Mononuclear cell (primary cell): ENCODE results near the gene LHX1. TPM values are rescaled to one million over a fixed set of nuclear protein-coding genes. Genes with fewer than 3 reads are reported as not detected.

Source experiments
- H3K27me3 ChIP-seq: 2 replicates; pipeline ENCODE4 v1.6.0; 2011; ENCODE audit warnings: low read length, control low read depth; ENCODE audit not compliant: insufficient read depth
- H3K4me1 ChIP-seq: 2 replicates; pipeline ENCODE4 v1.5.1; 2011; ENCODE audit warnings: mild to moderate bottlenecking, low read length, control low read depth; ENCODE audit not compliant: insufficient read depth
- H3K4me3 ChIP-seq: 2 replicates; pipeline ENCODE4 v1.5.1; 2011; ENCODE audit warnings: mild to moderate bottlenecking, low read length, moderate library complexity
- H3K9me3 ChIP-seq: 2 replicates; pipeline ENCODE4 v1.5.1; 2011; ENCODE audit warnings: low read depth, mild to moderate bottlenecking, control low read depth, low read length
- total RNA-seq: library from RNA; depleted of rRNA; stranded (reverse); fragments of >200 nt; gene quantifications from one replicate; pipeline ENCODE4 v1.2.3, GENCODE V29; 2012

The LHX1 gene
- total RNA-seq, 1 donor: not detected

DNA sequence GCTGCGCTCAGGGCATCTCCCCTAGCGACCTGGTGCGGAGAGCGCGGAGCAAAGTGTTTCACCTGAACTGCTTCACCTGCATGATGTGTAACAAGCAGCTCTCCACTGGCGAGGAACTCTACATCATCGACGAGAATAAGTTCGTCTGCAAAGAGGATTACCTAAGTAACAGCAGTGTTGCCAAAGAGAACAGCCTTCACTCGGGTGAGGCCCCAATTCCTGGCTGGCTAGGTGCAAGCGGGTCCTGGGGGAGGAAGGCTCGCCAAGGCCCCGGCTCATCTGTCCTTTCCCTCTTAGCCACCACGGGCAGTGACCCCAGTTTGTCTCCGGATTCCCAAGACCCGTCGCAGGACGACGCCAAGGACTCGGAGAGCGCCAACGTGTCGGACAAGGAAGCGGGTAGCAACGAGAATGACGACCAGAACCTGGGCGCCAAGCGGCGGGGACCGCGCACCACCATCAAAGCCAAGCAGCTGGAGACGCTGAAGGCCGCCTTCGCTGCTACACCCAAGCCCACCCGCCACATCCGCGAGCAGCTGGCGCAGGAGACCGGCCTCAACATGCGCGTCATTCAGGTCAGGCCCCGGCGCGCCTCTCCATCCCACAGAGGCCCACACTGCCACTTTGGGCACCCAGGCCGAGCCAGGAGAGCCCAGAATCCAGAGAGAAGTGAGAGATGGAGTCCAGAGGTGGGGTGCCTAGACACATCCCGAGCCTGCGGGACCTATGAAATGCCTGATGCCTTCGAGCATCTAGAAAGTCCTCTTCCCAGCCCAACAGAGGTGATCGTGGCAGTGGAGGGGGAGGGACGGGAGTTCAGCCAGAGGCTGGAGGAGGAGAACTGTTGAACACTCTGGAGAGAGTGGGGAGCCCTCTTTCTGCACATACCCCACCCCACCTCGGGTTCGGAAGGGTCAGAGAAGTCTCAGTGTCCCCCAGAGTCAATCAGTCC, 3.3 kb downstream of the LHX1 start:
- Histone ChIP-seq H3K27me3 (peaks cover 99% of the 10 kb centered on the region), H3K4me1 (peaks cover 53% of the 10 kb centered on the region), H3K4me3 (no peak overlapping the region), H3K9me3 (no peaks in the 10 kb centered on the region)

GRCh38 chr17:36941265-36942010, 4.2 kb downstream of the LHX1 start:
- H3K4me3 ChIP-seq: no peak overlapping the region
- peaks cover 99% of the 10 kb centered on the region for H3K27me3 ChIP-seq
- no peaks in the 10 kb centered on the region for H3K9me3 ChIP-seq
- peaks cover 44% of the 10 kb centered on the region for H3K4me1 ChIP-seq

DNA sequence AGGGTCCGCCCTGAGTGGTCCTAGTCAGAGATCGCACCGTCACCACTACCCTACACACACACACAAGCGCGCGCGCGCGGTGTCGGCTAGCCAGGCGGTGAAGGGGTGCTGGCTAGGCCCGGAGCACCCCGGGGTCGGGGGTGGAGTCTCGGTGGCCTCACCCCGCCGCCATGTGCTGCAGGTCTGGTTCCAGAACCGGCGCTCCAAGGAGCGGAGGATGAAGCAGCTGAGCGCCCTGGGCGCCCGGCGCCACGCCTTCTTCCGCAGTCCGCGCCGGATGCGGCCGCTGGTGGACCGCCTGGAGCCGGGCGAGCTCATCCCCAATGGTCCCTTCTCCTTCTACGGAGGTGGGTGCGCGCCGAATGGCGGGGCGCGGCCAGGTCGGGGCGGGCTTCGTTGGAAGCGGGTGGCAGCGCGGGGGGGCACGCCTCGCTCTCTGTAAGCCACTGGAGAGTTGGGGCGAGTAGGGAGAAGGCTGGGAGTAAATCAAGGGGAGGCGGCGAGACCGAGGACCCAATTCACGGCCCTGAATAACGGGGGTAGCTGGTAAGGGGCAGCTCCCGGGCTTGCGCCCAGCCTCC, 4.8 kb downstream of the LHX1 start:
- Histone ChIP-seq H3K9me3 (no peaks in the 10 kb centered on the region), H3K27me3 (peaks cover 99% of the 10 kb centered on the region), H3K4me1 (peaks cover 37% of the 10 kb centered on the region), H3K4me3 (no peak overlapping the region)

- Histone ChIP-seq H3K4me3 (no peak overlapping the region), H3K27me3 (peaks cover 99% of the 10 kb centered on the region), H3K4me1 (peaks cover 32% of the 10 kb centered on the region), H3K9me3 (no peaks in the 10 kb centered on the region)
Observed at GRCh38 chr17:36942631-36943125, 5.4 kb downstream of the LHX1 start.

- H3K9me3 ChIP-seq: no peaks in the 10 kb centered on the region
- H3K4me1 ChIP-seq: peaks cover 31% of the 10 kb centered on the region
- peaks cover 93% of the 10 kb centered on the region for H3K27me3 ChIP-seq
- H3K4me3 ChIP-seq: no peak overlapping the region
Observed at GRCh38 chr17:36943250-36944191, 6.2 kb downstream of the LHX1 start.

DNA sequence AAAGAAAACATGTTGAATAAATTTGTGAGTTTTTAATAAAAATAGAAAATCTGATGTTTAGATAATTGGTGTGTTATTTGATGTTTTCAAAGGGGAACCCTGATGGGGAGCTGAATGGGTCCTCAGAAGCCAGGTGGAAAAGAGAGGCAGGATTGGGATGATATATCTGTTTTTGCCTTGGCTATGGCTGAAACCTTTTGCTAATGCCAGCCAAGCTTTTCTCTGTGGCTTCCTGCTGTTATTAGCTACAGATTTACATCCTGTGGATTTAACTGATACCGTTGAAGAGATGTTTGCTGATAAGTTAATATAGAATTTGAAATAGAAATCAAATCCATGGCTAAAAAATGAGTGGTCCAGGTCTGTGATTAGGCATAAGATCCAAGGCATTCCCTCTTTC, 7.3 kb downstream of the LHX1 start:
- peaks cover 82% of the 10 kb centered on the region for H3K27me3 ChIP-seq
- H3K4me1 ChIP-seq: peaks cover 31% of the 10 kb centered on the region
- no peak overlapping the region for H3K4me3 ChIP-seq
- H3K9me3 ChIP-seq: no peaks in the 10 kb centered on the region

- Histone ChIP-seq H3K27me3 (peaks cover 78% of the 10 kb centered on the region), H3K4me1 (peaks cover 37% of the 10 kb centered on the region), H3K9me3 (no peaks in the 10 kb centered on the region), H3K4me3 (no peak overlapping the region)
Observed at GRCh38 chr17:36945140-36945539, 7.9 kb downstream of the LHX1 start.

DNA sequence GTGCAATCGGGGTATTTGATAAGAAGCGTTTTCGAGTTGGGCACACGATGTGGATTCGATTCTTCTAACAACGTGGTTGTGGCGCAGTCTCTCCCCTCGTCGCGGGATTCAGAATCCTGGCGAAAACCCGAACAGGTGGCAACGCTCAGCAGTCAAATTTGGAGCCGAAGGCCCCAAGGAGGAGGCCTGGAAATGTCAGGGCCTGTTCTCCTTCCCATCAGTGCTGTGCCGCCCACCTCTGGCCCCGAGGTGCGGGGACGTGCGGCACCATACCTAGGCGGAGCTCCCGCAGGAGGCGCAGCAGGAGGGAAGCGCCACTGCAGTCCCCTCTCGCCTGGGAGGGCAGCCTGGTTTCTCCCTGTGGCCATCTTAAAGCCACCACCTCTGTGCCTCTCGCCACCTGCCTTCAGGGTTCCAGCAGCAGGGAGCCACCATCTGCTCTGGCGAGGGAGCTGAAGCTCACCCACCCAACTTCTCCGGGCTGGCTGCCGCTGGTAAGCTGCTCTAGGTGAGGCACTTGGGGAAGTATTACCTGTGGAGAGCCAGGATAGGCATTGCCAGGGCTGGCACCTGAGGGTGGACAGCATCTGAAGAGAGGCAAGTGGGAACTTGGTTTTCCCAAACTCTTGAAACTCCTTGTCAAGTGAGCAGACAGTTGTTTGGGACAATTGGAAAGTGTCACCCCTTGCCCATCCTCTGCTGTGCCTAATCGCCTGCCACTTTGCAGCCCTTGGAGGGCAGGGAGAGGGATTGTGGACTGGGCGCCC, 8.9 kb downstream of the LHX1 start:
- peaks cover 68% of the 10 kb centered on the region for H3K27me3 ChIP-seq

DNA sequence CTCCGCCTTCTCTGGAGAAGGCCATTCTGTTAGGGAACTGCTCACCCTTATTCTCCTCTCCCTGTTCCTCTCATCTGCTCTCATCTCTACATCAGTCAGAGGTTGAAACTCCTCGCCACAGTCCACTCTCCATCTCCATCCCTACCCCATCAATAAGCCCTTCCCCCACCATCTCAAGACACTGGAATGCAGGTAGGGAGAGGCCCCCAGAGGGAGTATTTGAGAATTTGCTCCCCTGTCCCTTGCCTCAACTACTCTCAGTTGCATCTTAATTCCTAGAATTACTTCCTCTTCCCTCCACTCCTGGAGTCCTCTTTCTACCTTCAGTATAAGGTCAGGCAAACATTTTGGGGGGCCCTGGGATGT, 9.4 kb downstream of the LHX1 start:
- peaks cover 62% of the 10 kb centered on the region for H3K27me3 ChIP-seq
- H3K4me1 ChIP-seq: peaks cover 46% of the 10 kb centered on the region
- no peak overlapping the region for H3K4me3 ChIP-seq
- no peaks in the 10 kb centered on the region for H3K9me3 ChIP-seq

More for the DNA sequence above, 8.9 kb downstream of the LHX1 start:
- peaks cover 47% of the 10 kb centered on the region for H3K4me1 ChIP-seq
- no peak overlapping the region for H3K4me3 ChIP-seq
- no peaks in the 10 kb centered on the region for H3K9me3 ChIP-seq

- peaks cover 32% of the 10 kb centered on the region for H3K4me1 ChIP-seq
Observed at GRCh38 chr17:36947922-36948716, 10.8 kb downstream of the LHX1 start.

GRCh38 chr17:36948717-36949460, 11.6 kb downstream of the LHX1 start, which contains the start of gene AATF:
Gene AATF, plus strand, starts transcription at chr17:36948954. Its CDS starts 172 bp downstream, at chr17:36949126.
- Histone ChIP-seq H3K4me3 (peak within 1 kb of the TSS; percentile 89), H3K9me3 (no peaks in the 10 kb centered on the region), H3K4me1 (peaks cover 28% of the 10 kb centered on the region), H3K27me3 (peaks cover 40% of the 10 kb centered on the region)

More at GRCh38 chr17:36947922-36948716, 10.8 kb downstream of the LHX1 start:
- Histone ChIP-seq H3K4me3 (peak overlapping the region; percentile 89), H3K9me3 (no peaks in the 10 kb centered on the region), H3K27me3 (peaks cover 48% of the 10 kb centered on the region)

GRCh38 chr17:36949461-36949927, 12.2 kb downstream of the LHX1 start:
- H3K27me3 ChIP-seq: peaks cover 34% of the 10 kb centered on the region
- peak overlapping the region; percentile 89 for H3K4me3 ChIP-seq
- no peaks in the 10 kb centered on the region for H3K9me3 ChIP-seq
- H3K4me1 ChIP-seq: peaks cover 28% of the 10 kb centered on the region
